AG09319 (cell line): ENCODE data around the gene WWTR1.

Experiments
- DNase-seq: peaks from one replicate; pipeline ENCODE4 v3.0.0-alpha.2; 2010; ENCODE audit warnings: low read depth; ENCODE audit errors: extremely low read depth
- TF ChIP-seq, protein P1 (sequence below): IDR thresholded peaks from 2 replicates; pipeline ENCODE4 v1.5.1; 2011; ENCODE audit warnings: low read depth, mild to moderate bottlenecking, inconsistent platforms, low read length, moderate library complexity

WWTR1 gene

DNA sequence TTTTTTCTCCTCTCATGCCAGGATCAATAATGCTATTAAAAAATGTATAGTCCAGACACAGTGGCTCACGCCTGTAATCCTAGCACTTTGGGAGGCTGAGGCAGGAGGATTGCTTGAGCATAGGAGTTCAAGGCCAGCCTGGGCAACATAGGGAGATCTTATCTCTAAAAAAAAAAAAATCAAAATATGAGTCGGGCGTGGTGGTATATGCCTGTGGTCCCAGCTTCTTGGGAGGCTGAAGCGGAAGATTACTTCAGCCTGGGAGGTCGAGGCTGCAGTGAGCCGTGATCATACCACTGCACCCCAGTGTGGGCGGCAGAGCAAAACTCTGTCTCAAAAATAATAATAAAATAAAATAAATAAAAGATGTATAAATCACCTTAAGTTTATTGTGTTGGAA, 75.4 kb downstream of the WWTR1 start:
- TF ChIP-seq, protein P1, sequence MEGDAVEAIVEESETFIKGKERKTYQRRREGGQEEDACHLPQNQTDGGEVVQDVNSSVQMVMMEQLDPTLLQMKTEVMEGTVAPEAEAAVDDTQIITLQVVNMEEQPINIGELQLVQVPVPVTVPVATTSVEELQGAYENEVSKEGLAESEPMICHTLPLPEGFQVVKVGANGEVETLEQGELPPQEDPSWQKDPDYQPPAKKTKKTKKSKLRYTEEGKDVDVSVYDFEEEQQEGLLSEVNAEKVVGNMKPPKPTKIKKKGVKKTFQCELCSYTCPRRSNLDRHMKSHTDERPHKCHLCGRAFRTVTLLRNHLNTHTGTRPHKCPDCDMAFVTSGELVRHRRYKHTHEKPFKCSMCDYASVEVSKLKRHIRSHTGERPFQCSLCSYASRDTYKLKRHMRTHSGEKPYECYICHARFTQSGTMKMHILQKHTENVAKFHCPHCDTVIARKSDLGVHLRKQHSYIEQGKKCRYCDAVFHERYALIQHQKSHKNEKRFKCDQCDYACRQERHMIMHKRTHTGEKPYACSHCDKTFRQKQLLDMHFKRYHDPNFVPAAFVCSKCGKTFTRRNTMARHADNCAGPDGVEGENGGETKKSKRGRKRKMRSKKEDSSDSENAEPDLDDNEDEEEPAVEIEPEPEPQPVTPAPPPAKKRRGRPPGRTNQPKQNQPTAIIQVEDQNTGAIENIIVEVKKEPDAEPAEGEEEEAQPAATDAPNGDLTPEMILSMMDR = no peak
- DNase-seq = no peak

DNA sequence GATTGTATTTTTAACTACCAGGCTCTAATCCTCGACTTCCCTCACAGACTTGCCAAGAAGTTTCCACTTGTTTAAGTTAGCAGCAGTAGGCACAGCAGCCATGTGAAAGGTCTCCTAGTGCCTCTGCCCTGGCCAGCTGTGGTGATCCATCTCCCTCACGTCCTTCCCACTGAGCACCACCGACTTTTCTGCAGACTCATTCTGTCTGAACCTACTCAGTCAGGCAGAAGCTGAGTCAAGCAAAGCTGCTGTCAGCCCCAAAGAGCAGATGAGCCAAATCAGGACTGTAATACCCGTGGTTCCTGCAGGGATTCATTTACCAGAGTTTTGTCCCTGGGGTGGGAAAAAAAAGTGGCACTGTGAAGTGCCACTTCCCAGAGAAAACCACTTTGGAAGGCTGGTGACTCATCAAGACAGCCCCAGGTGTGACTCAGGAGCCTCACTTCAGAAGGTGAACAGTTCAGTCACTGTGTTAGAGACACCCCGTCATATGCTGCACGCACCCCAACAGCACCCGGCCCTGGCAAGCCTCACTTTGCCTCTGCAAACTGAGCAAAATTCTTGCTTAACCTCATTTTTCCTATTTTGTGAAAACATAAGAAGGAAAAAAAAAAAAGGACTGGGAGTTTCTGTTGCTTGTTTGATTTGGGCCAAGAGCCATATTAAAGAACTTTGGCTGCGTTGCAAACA, 76.0 kb downstream of the WWTR1 start:
- DNase-seq = no peak
- TF ChIP-seq, protein P1 = no peak

DNA sequence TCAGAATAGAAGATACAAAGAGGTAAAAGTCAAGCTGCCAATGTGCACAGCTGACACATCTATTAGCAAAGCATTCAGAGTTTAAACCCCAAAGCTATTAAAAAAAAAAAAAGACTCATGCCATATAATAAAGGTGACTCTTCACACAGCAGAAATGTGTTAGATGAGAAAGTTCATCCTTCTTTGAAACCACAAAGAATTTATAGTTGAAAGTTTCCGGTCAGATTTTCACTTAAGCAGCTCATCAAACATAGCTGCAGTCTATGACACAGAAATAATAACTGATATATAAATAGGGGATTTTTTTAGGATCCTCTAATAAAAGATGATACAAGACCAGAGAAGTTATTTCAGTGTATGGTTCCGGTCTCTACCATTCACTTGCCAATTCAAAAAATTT, 76.6 kb downstream of the WWTR1 start:
- DNase-seq = no peak
- TF ChIP-seq, protein P1 = no peak

DNA sequence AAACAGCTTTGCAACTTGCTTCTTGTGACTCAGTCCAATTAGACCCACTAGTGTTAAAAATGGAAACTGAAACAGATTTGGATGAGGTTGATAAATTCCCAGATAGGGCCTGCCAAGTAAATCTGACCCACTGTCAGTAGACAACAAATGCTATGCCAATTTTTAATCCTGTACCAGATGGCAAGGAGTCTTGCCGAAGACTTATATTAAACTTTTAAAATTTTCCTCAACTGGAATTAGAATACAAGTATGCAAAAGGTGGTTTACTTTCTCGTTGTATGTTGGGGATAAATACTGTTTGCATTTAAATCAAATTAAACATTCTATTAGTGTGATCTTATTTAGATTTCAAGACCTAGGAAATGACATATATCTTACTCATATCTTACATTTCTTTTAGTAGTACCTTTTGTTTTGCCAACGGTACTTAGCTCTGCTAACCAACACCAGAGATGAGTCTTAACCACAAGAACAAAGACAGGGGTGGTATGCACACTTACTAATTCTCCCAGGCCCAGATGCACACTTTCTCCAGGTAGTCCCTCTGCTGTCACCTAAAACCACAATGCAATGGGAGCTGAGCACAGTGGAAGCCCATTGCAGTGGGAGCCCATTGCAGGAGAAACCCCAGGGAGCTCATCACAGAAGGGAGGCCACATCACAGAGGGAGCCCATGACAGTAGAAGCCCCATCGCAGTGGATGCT, 77.8 kb downstream of the WWTR1 start:
- DNase-seq = no peak
- TF ChIP-seq, protein P1 = no peak

DNA sequence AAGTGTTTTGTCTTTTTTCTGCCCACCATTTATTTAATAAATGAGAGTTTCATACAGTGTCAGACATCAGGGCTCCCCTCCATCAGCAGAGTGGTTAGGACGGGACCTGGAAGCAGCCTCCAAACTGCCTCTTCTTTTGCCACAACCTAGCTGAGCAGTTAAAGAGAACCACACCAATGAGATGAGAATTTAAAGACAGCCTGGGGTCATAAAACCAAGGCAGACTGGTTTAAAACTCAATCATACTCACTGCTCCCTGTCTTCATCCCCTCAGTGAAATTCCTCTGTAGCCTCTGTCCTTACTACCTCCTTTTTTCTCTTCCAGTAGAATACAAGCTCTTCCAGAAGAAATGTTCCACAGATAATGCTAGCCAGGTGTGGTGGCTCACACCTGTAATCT, 78.7 kb downstream of the WWTR1 start:
- TF ChIP-seq, protein P1 = no peak
- no peak for DNase-seq

DNA sequence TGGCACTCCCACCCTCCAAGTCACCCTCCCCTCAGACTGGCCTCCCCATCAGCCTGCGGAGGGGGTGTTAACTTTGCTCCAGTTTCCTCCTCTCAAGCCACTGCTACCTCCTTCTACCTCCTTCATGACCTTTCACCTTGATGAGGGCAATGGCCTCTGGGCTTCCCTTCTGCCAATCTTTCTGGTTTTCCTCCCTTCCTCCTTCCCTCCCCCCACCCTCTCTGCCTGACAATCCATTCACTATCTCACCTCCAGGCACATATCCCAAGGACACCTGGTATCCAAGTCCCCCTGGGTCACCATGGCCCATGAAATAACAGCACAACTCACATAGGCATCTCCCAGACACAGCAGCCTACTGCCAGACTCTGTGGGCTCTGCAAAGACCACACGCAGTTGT, 80.0 kb downstream of the WWTR1 start:
- no peak for DNase-seq
- TF ChIP-seq, protein P1 = no peak

DNA sequence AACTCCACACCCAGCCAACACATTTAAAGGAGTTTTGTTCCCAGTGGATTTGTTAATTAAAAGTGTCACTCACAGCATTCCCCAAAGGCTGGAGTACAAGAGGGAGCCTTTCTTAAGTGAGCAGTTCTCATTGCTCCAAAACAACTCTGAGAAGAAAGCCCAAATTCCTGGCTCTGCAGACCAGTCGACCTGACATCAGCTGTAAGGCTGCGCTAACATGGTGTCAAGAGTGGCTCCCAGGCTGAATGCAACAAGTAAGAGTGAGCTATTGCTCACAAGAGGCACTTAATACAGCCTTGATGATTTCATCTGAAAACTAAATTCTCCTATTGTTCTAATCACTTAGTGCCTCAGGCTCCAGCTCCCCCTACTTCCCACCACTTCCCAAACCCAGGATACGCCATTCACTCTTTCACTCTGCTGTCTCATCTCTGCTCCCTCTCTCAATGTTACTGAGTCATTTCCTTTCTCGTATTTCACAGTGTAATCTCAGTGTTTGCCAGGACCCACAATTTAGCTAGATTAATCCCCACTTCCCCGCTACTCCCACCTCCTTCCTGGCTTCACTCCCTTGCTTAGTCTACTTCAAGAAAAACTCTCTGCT, 81.8 kb downstream of the WWTR1 start:
- peak; percentile 92 for DNase-seq
- TF ChIP-seq, protein P1 = no peak
